Tibial artery (tissue), 4 donors: ENCODE data around the gene HAUS5.

Source experiments
- DNase-seq, 2 donors: peaks; one replicate each; pipeline ENCODE4 v3.0.0-alpha.2; 2019
- H3K27ac ChIP-seq, 2 donors: fragments of 200-600 bp; sonication (generic) in 1 of 2; 1 replicate in 1 of 2; 2 replicates in 1 of 2; pipeline ENCODE4 v1.5.1; 2018 to 2019; ENCODE audit warnings: mild to moderate bottlenecking in 1 of 2
- H3K27me3 ChIP-seq, 2 donors: fragments of 200-600 bp; sonication (generic) in 1 of 2; one replicate each; pipeline versions ENCODE4 v1.5.1 to v1.6.0; 2016 to 2019
- H3K36me3 ChIP-seq, 3 donors: fragments of 200-600 bp; sonication (generic) in 2 of 3; one replicate each; pipeline ENCODE4 v1.5.1; 2016 to 2019; ENCODE audit warnings: mild to moderate bottlenecking in 2 of 3
- H3K4me1 ChIP-seq, 4 donors: fragments of 200-600 bp; sonication (generic) in 2 of 4; 1 replicate in 3 of 4; 2 replicates in 1 of 4; pipeline ENCODE4 v1.5.1; 2016 to 2019
- H3K4me3 ChIP-seq, 2 donors: fragments of 200-600 bp; sonication (generic) in 1 of 2; 1 replicate in 1 of 2; 2 replicates in 1 of 2; pipeline ENCODE4 v1.5.1; 2018 to 2019; ENCODE audit warnings: mild to moderate bottlenecking in 2 of 2
- H3K9me3 ChIP-seq, 3 donors: fragments of 200-600 bp; sonication (generic) in 1 of 3; one replicate each; pipeline ENCODE4 v1.5.1; 2016 to 2019
- intact Hi-C: fragments of 100-400 bp; cut with DNase I; formaldehyde crosslinking; loops from one replicate; pipeline ENCODE4 v1.15.0; 2023; ENCODE audit warnings: low total_unique reads
- TF ChIP-seq, protein P1 (sequence below), 2 experiments: fragments of 200-600 bp in 1 of 2; fragments of 450-650 bp in 1 of 2; IDR thresholded peaks; one replicate each; pipeline ENCODE4 v1.5.1; 2017 to 2019; ENCODE audit warnings: antibody characterized with exemption in 2 of 2, mild to moderate bottlenecking in 1 of 2, moderate library complexity in 1 of 2

Gene HAUS5

GRCh38 chr19:35671818-35672217 lies 59.3 kb downstream of the HAUS5 start:
- Histone ChIP-seq H3K27me3 (peaks cover 0 to 39% of the 10 kb centered on the region in 2 donors), H3K4me3 (no peak overlapping the region), H3K4me1 (peaks cover 0 to 7% (median 3%) of the 10 kb centered on the region in 4 donors), H3K9me3 (no peaks in the 10 kb centered on the region), H3K27ac (no peak overlapping the region), H3K36me3 (no peaks in the 10 kb centered on the region)
- TF ChIP-seq, protein P1, sequence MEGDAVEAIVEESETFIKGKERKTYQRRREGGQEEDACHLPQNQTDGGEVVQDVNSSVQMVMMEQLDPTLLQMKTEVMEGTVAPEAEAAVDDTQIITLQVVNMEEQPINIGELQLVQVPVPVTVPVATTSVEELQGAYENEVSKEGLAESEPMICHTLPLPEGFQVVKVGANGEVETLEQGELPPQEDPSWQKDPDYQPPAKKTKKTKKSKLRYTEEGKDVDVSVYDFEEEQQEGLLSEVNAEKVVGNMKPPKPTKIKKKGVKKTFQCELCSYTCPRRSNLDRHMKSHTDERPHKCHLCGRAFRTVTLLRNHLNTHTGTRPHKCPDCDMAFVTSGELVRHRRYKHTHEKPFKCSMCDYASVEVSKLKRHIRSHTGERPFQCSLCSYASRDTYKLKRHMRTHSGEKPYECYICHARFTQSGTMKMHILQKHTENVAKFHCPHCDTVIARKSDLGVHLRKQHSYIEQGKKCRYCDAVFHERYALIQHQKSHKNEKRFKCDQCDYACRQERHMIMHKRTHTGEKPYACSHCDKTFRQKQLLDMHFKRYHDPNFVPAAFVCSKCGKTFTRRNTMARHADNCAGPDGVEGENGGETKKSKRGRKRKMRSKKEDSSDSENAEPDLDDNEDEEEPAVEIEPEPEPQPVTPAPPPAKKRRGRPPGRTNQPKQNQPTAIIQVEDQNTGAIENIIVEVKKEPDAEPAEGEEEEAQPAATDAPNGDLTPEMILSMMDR (IDR thresholded peaks at IDR 0.05), result no peak
- no peak for DNase-seq
- intact Hi-C loops, result no loop called here

- Histone ChIP-seq H3K9me3 (no peaks in the 10 kb centered on the region), H3K27me3 (peaks cover 0 to 47% of the 10 kb centered on the region in 2 donors), H3K4me1 (peaks cover 0 to 7% (median 3%) of the 10 kb centered on the region in 4 donors), H3K4me3 (peak overlapping the region in 1 of 2 donors; percentile 20), H3K27ac (no peak overlapping the region), H3K36me3 (no peaks in the 10 kb centered on the region)
- DNase-seq, result no peak
- intact Hi-C loops, result no loop called here
- TF ChIP-seq, protein P1 (IDR thresholded peaks at IDR 0.05), result no peak
Observed at GRCh38 chr19:35673121-35673804, 60.7 kb downstream of the HAUS5 start.
